Muscle of back (tissue), 11 donors: ENCODE results near the gene KAZN. TPM values are rescaled to one million over a fixed set of nuclear protein-coding genes. Genes with fewer than 3 reads are reported as not detected.

Source experiments
- DNase-seq, 3 donors: peaks; one replicate each; pipeline versions ENCODE4 v3.0.0 to v3.0.0-alpha.2; 2013
- polyA plus RNA-seq, 10 donors: library from polyadenylated mRNA; unstranded; fragments of 120-200 nt; gene quantifications; one replicate each; pipeline ENCODE4 v1.2.1, GENCODE V29; 2013; ENCODE audit not compliant: insufficient read length in 10 of 10

Gene KAZN
- polyA plus RNA-seq, 10 donors: 10.8 to 16.9 (median 13.7) TPM

- no peak for DNase-seq
Observed at GRCh38 chr1:14822996-14823395, 224.5 kb downstream of the KAZN start.

DNA sequence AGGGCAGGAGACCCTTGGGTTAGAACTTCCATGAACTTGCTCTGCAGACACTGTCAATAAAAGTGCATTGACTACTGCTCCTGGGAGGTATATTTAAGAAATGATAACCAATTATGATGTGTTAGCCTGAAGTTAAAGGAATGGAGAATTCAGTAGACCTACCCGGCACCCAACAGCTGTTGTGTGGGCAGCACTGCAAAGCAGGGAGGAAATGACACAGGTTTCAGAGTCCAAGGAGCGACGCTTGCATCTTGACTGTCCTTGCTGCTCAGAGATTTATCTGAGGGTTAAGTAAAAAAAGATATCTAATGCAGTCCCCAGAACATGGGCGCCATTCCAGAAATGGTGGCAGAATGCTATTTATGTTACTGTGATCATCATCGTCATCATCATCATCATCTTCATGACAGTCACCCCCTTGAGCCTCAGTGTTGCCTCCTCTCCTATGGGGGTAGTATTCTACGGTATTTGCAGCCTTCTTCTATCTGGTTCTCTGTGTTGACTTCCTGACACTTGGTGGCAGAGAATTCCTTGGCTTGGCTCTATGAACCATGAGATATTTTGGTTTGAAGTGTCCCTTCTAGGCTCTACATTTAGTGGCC is 225.9 kb downstream of the KAZN start:
- DNase-seq: no peak

GRCh38 chr1:14825396-14825795 is 226.9 kb downstream of the KAZN start:
- DNase-seq: no peak

- peak; percentile 58 to 76 (median 72) for DNase-seq
Observed at GRCh38 chr1:14826172-14826636, 227.7 kb downstream of the KAZN start.

GRCh38 chr1:14826731-14827326 is 228.3 kb downstream of the KAZN start:
- no peak for DNase-seq

DNA sequence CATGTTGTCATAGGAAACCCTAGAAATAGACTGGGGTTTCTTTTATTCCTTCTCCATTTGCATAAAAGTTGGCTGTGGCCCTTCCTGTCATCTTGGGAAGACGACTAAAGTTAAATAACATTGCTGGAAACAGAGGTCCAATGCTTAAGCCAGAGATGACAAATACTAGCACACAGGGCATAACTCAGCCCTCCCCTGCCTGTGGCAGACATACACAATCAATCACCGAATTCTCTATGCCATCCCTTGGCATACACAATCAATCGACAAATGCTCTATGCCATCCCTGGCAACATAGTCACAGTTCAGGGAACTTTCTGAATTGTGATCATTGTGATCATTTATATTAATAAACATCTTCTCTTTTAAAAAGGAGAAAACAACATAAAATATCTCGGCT is 229.4 kb downstream of the KAZN start:
- DNase-seq: no peak

DNA sequence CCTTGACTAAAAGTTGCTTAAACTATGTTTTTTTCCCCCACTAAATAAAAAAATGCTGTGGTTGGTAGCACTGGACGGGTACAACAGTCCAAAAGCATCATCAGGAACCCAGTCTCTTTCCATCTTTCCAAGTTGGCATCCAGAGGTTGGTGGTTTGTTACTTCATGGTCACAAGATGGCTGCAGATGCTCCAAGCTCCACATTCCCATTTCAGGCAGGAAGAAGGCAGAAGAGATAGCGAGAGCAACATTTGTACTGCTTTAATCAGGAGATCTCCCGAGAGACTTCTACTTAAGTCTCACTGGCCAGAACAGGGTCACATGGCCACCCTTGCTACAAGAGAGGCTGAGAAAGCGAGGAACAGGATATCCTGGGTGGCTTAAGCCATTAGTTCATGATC is 230.2 kb downstream of the KAZN start:
- no peak for DNase-seq

DNA sequence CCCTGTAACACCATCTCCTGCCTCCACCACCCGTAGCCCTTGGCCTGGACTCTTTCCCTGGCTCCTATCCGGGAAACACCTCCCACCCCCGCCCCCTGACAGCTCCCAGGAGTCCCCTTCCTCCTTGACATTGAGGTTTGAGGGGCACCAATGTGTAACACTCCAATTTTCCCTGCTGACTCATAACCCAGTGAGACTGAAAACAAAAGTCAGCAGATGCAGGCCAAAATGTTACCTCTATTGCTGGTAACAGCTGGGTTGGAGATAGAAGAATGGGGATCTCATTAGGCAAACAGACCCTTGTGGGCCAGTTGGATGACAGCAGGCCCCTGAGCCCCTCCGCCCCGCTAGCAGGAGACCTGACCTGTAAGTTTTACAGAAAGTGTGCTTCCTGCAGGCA is 237.2 kb downstream of the KAZN start:
- no peak for DNase-seq

GRCh38 chr1:14836426-14837140 is 238.1 kb downstream of the KAZN start:
- DNase-seq: no peak

DNA sequence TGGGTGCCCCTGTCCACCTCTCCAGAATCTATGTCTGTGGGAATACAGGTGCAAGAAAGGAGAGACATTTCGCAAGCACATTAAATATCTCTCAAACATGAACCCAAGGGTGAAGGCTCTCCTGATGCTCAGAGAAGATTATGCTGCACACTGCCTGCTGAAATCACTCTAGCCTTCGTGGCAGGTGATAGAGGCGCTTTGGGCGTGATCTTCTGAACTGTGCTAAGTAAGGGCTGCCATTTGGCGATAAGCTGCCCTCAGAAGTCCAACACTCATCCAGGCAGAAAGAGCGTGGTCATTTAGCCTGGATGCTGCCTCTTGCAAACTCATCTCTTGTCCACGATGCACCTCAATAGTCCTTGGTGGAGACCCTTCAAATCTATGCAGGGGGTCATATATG is 241.9 kb downstream of the KAZN start:
- no peak for DNase-seq

GRCh38 chr1:14841456-14841855 is 243.0 kb downstream of the KAZN start:
- DNase-seq: no peak

DNA sequence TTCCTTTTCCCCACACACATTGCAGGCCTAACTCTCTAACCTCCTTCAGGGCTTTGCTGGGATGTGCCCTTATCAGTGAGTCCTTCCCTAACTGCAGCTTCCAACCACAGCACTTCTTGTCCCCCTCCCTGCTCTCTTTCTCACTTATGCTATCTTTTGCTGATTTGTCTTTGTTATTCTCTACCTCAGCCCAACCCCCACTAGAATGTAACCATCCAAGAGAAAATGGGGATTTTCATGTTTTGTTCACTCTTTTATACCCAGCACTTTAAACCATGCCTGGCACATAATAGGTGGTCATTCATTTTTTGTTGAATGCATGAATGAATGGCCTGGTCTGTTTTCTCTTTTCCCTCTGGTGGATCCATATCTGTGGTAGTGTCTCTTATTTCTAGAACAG is 243.5 kb downstream of the KAZN start:
- DNase-seq: no peak

- no peak for DNase-seq
Observed at GRCh38 chr1:14842361-14842760, 243.9 kb downstream of the KAZN start.

DNA sequence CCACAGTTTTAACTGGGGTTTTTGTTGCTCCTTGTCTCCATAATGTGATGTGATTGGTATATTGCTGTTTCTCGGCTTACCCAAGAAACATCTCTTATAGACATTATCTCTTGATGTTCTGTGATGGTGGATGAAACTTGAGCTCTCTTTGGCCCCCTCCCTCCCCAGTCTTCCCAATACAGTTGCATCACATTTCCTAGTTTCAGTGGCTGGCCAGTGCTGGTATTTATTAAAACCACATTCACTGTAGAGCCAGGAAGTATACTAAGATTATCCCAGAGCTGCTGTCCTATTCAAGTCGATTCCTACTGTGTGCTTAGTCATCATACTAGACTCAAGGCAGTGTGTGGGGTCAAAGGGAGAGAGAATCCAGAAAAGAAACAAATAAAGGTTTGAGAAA is 244.4 kb downstream of the KAZN start:
- no peak for DNase-seq

GRCh38 chr1:14843525-14843924 is 245.0 kb downstream of the KAZN start:
- no peak for DNase-seq

DNA sequence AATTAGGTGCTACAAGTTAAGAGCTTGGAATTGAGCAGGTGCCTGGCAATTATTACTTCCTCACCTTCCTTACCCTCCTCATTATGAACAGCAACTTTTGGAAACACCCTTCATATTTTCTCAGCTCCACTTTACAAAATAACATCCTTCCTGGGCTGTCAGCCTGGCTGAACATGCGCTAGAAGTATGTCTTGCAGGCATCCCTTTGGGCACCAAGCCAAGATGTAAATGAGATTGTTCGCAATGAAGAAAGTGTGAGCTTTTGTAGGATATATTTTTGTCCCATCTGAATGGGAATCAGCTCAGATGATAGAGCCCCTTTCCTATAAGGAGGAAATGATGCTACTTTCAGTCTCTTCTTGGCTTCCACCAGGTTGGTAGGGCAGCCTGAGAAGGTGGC is 245.9 kb downstream of the KAZN start:
- no peak for DNase-seq

- DNase-seq: no peak
Observed at GRCh38 chr1:14844923-14845617, 246.6 kb downstream of the KAZN start.

DNA sequence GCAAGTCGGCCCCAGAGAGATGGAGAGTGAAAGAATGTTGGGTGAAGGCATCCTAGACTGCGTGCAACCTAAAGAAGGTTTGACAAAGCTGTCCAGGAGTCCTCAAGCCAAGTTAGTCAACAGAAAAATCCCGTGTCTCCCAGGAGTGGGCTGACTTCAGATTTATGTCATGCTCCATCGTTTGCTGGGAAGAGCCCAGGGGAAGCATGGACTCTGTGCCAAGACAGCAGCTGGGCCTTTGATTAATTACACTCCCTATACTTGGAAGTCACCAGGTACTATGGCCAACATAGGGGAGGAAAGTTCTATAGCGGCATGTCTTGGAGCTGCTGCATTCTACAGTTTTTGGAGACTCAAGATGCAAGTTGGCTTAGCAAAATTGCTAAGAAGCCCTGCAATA is 247.4 kb downstream of the KAZN start:
- DNase-seq: peak in 2 of 3 donors; percentile 25 to 52

DNA sequence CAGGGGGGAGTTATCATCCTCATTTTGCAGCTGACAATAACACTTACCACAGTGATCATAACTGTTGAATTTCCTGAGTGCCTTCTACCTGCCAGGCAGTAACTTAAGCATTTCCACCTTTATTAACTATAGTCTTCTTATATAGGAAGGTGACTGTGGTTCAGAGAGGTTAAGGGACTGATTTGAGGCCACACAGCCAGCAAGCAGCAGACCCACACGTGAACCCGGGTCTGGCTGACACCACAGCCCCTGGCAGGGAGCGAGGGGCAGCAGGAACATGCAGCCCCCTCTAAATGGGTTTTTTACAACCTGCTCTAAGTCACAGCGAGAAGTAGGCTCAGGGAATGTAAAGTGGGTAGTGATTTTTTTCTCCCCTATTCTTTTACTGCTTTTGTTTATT is 248.2 kb downstream of the KAZN start:
- no peak for DNase-seq

- DNase-seq: no peak
Observed at GRCh38 chr1:14848203-14848602, 249.7 kb downstream of the KAZN start.

DNA sequence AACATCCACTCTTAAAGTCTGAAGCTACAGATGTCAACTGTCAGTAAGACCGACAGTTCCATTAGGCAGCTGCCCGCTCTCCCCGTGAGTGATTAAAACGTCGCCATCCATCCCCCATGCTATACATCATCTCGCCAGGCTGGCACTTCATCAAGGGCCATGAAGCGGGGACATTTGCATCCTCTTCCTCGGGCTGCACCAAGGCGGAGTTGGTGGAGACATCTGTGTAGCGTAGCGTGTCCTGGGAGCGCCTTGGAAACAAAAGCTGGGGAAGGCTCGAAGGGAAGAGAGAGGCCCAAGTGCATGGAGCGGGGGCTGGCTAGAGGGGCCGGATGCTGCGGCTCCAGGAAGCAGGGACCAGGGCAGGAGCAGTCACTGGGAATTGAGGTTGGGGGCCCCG is 250.1 kb downstream of the KAZN start:
- peak in 1 of 3 donors; percentile 60 for DNase-seq

DNA sequence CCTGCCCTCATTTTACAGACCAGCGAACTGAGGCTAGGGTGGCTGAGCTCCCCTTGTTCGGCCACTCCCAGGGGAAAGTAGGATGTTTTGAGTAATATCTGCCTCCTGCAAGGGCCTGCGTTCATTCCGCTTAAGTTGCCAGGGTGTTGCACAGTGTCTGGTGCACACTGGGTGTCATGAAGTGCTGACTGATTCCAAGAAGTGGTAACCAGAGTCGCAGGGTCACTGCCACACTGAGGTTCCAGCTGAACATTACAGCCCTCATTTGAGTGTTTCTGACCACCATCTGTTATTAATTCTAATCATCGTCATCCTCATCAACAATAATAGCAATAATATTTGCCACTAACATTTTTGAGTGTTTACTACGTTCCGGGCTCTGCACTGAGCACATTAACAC is 250.6 kb downstream of the KAZN start:
- DNase-seq: peak in 1 of 3 donors; percentile 49

GRCh38 chr1:14850563-14850962 is 252.1 kb downstream of the KAZN start:
- no peak for DNase-seq
